Stimulated activated CD4-positive, alpha-beta T cell treated with anti-CD3 and anti-CD28 coated beads, Interleukin-15, amount 100 ng/mL, for 24 hours (primary cell): ENCODE measurements around the gene NCKAP5L.
"Not testable (repeated sequence)": the region's sequence is repeated elsewhere in the genome, so short reads cannot be mapped to it uniquely, and the experiment has no call there.

ENCODE experiments used
- DNase-seq: peaks from one replicate; pipeline ENCODE4 v3.0.0-alpha.2; 2020

NCKAP5L gene

DNA sequence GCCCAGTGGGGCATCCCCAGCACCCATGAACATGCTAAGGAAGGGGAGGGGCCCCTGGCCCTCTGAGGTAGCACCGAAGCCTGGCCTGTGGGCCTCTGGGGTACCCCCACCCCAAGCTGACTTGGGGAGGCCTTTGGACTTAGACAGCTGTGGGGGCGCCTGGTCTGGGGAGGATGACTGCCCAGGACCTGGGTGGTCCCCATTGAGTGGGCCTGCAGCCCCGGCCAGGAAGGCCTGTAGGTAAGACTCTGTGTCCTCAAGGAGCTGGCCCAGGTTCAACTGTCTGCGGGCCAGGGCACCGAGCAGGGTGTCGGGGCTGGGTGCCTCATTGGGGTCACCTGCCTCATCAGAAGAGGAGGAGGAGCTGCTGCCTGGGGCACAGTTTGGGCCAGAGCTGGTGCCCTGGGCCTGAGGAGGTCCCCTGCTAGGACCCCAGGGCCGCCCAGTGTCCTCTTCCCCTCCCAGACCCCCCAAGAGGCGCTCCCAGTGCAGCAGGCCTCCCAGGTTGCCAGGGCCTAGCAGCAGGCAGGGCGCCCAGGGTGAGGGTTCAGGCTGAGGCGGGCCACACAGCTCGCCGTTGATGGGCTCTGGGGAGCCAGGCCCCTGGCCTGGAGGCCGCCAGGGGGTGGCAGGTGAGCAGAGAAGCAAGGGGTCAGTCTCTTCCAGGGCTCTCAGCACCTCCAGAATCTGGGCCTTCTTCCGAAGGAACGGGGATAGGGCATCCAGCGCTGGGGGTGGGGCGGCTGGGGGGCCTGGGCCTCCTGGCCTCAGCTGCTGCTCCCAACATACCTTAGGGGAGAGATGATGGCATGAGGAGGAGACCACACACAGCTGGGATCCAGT is 31.4 kb downstream of the NCKAP5L start:
- no peak for DNase-seq

DNA sequence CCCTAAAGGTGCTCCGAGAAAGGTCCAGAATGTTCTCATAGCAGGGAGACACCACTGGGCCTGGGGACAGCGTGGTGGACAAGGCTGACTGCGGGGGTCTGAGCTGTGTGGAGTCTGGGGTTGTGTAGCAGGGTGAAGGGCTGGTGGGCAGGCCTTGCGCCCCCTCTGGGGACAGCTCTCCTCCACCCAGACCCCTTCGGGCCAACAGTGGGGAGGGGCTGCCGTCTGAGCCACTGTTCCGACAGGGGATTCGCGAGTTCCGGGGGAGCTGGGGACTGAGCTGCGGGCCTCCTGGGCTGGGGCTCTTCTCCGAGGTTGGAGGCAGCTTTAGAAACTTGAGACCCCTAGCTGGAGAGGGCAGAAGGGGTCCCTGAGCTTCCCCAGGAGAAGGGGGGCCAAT is 32.1 kb downstream of the NCKAP5L start:
- DNase-seq = no peak

DNA sequence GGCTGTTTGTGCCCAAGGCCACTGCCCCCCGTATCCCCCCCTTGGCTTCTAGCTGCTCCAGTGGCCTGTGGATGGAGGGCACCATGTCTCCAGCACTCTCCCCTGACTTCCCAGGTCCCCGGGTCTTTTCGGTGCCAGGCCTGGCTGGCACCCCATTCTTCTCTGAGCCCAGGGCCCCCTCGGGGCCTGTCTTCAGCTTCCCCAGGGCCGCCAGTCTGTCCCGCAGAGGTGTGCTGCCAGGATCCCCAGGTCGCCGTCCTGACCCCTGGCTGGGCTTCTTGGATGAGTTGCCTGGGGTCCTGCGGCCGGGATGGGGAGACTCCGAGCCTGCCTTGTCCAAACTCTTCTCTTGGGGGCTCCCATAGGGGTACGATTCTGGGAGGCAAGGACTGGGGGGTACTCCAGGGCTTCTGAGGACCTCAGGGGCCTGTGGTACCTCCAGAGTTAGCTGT is 32.5 kb downstream of the NCKAP5L start:
- no peak for DNase-seq

DNA sequence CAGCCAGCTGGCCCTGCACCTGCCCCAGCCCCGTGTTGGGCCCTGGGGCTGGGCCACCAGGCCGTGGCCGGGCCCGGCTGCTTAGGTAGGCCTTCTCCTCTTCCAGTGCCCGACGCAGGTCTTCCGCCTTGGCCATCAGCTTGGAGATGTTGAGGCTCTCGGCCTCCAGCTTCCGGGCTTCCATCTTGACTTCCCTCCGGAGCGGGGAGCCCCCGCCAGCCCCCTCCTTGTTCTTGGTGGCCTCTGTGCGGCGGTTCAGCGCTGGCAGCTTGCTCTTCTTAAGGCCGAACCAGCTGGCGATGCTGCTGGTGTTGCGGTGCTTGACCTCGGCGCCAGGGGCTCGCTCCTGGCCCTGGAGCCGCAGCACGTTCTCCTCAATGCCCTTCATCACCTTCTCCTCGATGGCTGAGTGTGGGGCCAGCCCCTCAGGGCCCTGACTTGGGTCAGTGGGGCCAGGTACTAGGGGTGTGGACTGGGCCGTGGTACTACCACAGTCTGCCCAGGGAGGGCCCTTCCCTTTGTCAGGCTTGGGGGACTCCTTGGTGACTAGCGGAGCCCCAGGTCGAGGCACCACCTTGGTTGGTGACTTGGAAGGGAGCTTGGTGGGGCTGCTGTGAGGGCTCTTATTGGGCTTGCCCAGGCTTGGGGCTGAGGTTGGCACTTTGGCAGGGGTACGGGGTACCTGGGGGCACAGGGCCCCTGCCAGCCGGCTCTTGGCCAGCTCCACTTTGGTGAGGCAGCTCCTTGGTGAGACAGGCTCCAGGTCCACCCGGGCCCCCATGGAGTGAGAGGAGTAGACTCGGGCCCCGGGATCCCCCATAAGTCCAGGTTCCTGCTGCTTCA is 33.2 kb downstream of the NCKAP5L start:
- DNase-seq = no peak

DNA sequence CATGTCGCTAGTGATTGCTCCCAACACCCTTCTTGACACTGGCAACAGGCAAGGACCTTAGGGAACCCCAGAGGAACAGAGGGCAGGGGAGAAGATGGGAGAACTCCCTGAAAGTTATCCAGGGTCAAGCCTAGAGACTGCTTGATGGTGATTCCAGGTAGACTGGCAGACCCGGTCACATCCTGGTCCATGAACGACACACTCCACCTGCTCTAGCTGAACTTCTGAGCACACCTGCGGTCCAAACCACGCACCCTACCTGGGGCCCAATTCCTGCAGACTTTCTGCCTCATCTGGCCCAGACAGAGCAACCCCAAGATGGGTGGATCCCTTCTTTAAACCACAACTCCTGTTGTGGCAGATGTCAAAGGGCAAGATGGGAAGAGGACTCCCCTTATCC is 34.2 kb downstream of the NCKAP5L start:
- DNase-seq = no peak

DNA sequence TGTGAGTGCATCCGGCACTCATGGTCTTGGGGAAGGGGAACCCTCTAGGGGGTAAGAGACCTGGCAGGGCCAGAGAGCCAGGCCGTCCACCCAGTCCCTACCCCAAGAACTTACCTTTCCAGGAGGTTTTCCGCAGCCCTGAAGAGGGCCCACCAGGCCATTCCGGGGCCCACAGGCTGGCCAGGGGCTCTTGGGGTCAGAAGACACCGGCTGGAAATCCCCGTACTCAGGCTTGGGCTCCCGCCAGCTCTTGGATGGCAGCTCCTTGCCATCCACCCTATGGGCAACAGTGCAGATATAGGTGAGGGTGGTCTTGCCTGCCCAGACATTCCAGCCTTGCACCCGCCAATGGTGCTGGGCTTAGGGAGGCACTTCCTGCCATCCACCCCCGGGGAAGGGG is 34.6 kb downstream of the NCKAP5L start:
- no peak for DNase-seq

DNA sequence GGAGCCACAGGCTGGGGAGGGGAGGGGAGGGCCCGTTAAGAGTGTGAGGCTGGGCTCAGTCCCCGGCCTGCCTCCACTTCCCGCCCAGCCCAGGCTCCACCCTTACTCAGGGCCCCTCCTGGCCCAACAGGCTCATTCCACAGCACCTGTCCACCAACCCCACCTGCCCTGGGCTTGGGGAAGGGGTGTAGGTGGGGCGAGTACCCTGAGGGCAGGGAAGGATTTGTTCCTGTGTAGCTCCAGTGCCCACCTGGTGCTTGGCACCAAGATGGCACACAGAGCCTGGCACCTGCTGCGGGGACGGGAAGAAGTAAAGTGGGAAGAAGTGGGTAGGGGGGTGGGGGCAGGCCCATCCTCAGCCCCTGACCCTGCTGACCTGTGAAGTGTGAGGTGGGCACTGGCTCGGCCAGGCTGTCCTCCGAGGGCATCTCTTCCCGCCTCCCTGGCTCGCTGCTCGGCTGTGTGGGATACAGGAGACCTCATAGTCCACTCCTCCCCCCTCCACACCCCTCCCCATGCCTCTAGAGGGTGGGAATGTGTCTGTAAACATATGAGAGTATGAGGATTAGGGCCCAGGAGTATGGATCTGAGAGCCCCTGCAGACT is 35.1 kb downstream of the NCKAP5L start:
- DNase-seq = no peak

DNA sequence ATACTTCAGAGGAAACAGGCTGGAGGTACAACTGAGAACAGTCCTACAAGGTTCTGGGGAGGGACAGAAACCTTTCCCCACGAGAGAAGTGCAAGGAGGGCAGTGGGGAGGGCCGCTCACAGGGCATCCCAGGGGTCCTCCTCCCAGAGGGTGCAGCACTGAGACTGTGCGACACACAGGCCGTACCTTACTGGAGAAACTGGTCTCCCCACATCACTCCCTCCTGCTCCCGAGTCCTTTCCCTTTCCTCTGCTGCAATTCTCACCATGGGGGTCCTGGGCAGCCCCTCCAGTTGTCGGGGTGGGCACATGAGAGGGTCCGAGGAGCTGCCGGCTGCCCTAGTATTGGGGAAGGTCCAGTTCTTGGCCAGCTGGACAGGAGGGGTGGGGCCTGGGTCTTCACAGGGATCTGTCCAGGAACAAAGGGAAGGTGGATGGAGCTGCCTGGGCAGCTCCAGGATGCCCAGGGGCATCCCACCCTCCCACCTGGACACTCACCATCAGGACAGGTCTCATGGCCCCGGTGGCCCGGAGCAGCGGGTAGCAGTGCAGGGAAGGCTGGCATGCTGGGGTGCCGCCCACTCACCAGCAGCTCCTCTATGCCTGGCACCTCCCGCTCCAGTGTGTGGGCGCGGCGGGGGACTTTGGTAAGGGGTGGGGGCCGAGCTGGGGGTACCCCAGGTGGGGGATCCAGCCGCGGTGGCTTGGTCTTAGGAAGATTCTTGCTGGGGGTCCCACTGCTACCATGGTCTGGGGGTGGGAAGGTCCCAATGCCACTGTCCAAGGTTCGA is 35.8 kb downstream of the NCKAP5L start:
- DNase-seq = no peak

DNA sequence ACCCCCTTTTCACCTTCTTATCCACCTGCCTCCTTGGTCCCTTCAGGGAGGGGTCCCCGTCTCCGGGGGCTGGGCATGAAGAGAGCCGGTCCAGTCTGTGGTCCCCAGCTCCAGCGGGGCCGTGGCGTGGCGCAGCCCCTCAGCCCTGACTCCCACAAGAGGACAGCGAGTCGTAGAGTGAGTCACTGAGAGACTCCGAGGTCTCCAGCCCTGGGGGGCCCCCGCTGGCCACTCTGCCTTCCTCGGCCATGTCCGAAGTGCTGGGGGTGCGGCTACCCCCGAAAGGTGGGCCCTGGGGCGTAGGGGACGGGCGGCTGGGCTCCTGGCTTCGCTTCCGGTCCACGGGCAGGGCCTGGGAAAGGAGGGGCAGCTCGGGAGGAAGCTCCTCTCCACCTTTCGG is 36.5 kb downstream of the NCKAP5L start:
- no peak for DNase-seq

DNA sequence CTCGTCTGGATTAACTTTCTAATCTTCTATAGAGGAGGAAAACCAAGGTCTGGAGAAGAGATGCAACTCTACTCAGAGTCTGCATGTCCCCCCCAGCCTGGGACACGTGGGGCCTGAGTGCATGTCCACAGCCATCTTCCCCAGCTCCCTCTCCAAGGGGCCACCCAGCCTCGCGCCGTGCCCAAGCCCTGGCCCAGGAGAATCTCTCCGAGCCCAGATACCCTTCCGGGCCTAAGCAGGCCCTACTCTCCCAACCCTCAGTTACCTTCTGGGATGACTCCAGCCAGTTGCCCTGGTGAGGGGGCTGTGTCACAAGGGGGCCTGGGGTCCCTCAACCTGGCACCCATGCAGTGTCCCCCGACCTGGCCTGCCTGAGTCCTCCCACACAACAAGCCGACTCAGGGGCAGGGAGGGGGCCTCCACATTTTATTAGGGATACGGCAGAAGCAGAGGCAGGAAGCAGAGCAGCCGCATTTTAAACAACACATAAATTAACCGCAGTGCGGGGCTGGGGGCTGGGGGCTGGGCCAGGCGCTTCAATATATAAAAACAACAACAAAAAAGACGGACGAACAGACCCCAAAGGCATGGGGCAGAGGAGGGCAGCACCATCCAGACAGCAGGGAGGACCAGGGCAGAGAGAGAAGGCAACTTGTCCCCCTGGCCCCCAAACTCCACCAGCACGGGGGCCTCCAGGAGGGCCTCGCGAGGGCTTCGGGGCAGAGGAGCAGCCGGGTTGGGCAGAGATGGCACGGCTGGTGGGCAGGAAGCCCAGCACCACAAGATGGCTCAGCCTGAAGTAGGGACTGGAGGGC is 37.3 kb downstream of the NCKAP5L start:
- no peak for DNase-seq

DNA sequence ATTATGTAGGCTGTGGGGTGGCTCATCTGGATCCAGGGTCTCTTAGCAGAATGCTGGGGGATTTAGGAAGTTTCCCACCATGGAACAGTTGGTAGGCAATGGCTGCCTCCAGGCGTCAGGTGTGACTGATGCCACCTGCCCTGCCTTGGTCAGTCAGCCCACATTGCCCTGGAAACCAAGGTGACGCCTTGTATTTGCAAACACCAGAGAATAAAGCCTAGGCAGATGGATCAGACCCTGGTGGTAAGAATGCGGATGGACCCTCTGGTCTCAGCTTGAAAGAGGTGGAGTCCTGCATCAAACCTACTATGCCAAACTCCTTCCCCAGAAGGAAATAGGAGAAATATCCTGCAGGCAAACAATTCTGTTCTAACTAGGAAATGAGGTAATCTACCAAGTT is 38.2 kb downstream of the NCKAP5L start:
- DNase-seq = no peak

DNA sequence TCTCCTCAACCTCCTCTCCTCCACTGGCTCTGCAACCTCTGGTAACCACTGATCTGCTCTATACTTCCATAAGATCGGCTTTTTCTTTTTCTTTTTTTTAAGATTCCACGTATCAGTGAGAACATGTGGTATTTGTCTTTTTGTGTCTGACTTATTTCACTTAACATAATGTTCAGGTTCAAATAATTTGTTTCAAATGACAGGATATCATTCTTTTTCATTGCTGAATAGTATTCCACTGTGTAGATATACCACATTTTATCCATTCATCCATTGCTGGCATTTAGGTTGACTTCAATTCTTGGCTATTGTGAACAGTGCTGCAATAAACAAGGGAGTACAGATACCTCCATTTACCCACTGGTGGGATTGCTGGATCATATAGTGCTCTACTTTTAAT is 40.5 kb downstream of the NCKAP5L start:
- DNase-seq = no peak

DNA sequence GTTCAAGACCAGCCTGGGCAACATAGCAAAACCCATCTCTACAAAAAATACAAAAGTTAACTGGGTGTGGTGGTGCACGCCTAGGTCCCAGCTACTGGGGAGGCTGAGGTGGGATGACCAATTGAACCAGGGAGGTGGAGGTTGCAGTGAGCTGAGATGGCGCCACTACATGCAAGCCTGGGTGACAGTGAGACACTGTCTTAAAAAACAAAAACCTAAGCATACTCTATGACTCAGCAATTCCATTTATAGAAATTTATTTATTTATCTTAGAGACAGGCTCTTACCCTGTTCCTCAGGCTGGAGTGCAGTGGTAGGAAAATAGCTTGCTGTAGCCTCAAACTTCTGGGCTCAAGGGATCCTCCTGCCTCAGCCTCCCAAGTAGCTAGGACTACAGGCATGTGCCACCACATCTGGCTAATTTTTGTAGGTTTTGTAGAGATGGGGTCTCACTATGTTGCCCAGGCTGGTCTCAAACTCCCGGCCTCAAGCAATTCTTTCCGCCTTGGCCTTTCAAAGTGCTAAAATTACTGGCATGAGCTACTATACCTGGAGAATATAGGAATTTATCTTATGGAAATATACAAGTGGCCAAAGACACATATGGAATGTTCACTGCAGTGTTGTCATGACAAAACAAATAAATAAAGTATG is 43.3 kb downstream of the NCKAP5L start:
- DNase-seq = no peak

DNA sequence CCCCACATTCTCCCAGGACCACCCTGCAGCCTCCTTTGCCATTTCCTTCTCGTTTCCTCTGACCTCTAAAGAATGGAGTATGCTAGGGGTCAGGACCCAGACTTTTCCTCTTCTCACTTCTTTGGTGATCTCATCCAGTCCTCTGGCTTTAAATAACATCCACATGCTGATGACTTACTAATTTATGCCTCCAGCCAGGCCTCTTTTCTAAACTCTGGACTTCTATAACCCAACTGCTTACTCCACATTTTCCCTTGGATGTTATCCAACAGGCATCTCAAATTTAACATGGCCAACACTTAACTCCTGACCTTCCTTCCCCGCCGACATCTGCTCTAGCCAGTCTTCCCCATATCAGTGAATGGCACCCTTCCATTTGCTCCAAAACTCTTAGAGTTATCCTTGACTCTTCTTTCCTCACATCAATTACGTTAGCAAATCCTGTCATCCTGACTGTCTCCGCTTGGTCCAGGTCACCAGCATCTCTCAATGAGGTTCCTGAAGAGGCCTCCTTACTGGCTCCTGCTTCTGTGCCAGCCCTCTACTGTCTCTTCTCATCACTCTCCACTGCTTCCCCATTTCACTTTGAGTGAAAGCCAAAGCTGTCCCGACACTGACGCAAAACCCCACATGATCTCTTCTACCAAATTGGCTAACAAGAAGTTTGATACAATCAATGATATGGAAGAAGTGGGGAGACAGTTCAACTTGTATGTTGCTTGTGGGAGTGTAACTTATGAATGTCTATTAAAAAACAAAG is 44.1 kb downstream of the NCKAP5L start:
- no peak for DNase-seq

DNA sequence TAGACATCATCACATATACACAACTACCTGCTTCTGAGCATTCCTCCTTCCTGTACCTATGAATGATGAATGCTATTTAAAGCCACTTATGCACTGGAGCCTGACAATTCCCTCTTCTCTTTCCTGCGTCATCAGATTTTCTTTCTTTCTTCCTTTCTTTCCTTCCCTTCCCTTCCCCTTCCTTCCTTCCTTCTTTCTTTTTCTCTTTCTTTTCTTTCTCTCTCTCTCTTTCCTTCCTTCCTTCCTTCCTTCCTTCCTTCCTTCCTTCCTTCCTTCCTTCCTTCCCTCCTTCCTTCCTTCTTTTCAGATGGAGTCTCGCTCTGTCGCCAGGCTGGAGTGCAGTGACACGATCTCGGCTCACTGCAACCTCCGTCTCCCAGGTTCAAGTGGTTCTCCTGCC is 47.3 kb downstream of the NCKAP5L start:
- not testable (repeated sequence) for DNase-seq

DNA sequence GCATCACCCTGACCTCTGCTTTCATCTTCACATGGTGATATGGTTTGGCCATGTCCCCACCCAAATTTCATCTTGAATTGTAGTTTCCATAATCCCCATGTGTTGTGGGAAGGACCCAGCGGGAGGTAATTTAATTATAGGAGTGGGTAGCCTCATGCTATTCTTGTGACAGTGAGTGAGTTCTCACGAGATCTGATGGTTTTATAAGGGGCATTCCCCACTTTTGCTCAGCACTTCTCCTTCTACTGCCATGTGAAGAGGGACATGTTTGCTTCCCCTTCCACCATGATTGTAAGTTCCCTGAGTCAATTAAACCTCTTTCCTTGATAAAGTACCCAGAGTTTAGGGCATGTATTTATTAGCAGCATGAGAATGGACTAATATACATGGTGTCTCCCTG is 48.6 kb downstream of the NCKAP5L start:
- DNase-seq = no peak

DNA sequence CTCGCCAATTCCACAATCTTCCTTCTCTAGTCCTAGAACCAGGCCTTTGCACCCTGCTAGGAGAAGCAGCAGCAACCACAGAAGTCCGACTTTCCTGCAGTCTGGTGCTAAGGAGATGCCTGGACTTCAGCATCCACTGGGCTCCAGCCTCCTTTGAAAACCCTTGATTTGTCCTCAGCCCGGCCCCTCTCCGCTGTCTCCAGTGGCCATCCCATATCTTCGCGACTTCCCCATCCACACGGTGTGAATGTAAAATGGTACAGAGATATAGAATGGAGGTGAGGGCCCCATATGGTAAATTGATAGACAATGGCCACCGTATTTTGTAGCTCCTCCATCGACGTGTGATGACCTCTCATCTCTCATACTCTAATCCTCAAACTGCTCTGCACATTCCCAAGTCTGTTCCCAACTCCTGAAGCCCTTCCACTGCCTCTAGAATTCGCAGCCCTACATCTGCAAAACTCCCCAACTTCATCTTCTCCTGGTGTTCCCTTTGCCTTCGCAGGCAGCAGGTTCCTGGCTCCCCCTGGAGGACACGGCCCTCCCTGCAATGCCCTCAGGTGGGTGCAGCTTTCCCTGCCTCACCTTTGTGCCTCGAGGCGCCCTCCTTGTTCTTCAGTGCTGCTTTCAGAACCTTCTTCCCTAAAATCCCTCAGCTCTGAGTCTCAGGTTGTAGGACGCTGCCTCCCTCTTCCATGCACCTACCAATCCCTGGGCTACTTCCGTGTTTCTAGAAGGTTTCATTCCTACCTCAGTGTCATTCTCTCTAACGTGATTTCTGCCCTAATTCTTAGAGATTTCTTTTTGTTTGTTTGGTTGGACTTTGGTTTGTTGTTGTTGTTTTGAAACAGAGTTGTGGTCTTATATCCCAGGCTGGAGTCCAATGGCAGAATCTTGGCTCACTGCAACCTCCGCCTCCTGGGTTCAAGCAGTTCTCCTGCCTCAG is 50.1 kb downstream of the NCKAP5L start:
- peak; percentile 84 for DNase-seq

DNA sequence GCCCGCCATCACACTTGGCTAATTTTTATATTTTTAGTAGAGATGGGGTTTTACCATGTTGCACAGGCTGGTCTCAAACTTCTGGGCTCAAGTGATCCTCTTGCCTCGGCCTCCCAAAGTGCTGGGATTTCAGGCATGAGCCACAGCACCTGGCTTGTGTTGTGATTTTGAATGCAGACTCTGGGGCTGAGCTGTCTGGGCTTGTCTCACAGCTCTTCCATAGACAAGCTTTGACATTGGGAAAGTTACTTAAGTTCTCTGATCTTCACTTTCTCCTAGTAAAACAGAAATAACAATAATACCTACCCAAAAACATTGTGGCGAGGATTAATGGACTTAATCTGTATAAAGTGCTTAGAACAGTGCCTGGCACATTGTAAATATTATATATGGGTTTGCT is 50.9 kb downstream of the NCKAP5L start:
- no peak for DNase-seq

DNA sequence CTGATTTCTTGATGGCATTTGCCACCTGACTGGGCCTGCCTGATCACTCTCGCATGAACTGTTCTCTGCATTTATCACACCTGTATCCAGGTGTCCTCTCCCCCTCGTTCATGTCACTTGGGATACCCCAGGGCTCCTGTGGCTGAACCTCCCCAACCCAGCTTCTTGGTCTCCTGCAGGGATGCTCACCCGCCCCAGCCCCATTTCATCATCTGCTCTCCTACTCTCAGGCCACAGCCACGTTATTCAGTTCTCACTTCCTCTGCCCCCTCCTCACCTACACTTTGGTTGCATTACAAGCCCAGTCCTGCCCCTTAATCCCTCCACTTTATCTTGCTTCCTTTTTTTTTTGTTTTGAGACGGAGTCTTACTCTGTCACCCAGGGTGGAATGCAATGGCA is 51.4 kb downstream of the NCKAP5L start:
- no peak for DNase-seq
